HEK293T (cell line): ENCODE results near the gene CUL4B.

Experiments used
- CTCF ChIA-PET: fragments of 350-600 bp; formaldehyde crosslinking; extraction: SDS; loops from one replicate; lab custom pipeline; 2021; ENCODE audit warnings: antibody characterized with exemption, inconsistent platforms; lab: Yijun Ruan, JAX
- POLR2A ChIA-PET: fragments of 350-600 bp; formaldehyde crosslinking; extraction: SDS; loops from one replicate; lab custom pipeline; 2020; ENCODE audit warnings: antibody characterized with exemption, inconsistent platforms; lab: Yijun Ruan, JAX
- DNase-seq: peaks from one replicate; pipeline ENCODE4 v3.0.0; 2012; ENCODE audit warnings: mixed read lengths; ENCODE audit errors: extremely low spot score
- ARNT ChIP-seq: fragments of 450-650 bp; IDR thresholded peaks from 2 replicates; pipeline ENCODE4 v1.6.1; 2017; ENCODE audit warnings: mild to moderate bottlenecking
- BHLHE40 ChIP-seq: fragments of 450-650 bp; IDR thresholded peaks from 2 replicates; pipeline ENCODE4 v1.6.1; 2016; ENCODE audit warnings: mild to moderate bottlenecking, moderate library complexity, borderline replicate concordance
- CTBP1 ChIP-seq: fragments of 450-650 bp; IDR thresholded peaks from 2 replicates; pipeline ENCODE4 v1.6.1; 2016; ENCODE audit warnings: borderline replicate concordance
- ELF4 ChIP-seq: fragments of 450-650 bp; IDR thresholded peaks from 2 replicates; pipeline ENCODE4 v1.6.1; 2017; ENCODE audit warnings: antibody characterized with exemption
- FOXA1 ChIP-seq: fragments of 450-650 bp; IDR thresholded peaks from 2 replicates; pipeline ENCODE4 v1.6.1; 2016; ENCODE audit warnings: mild to moderate bottlenecking
- FOXK2 ChIP-seq: fragments of 450-650 bp; IDR thresholded peaks from 2 replicates; pipeline ENCODE4 v1.6.1; 2016; ENCODE audit warnings: mild to moderate bottlenecking
- FOXM1 ChIP-seq: fragments of 450-650 bp; IDR thresholded peaks from 2 replicates; pipeline ENCODE4 v1.6.1; 2017; ENCODE audit warnings: mild to moderate bottlenecking, borderline replicate concordance
- HDGF ChIP-seq: fragments of 450-650 bp; IDR thresholded peaks from 2 replicates; pipeline ENCODE4 v1.6.1; 2017; ENCODE audit warnings: antibody characterized with exemption, borderline replicate concordance
- L3MBTL2 ChIP-seq: fragments of 450-650 bp; conservative IDR thresholded peaks from 2 replicates; pipeline ENCODE4 v1.6.1; 2016; ENCODE audit warnings: mild to moderate bottlenecking
- LEF1 ChIP-seq: fragments of 450-650 bp; IDR thresholded peaks from 2 replicates; pipeline ENCODE4 v1.6.1; 2017; ENCODE audit warnings: mild to moderate bottlenecking, borderline replicate concordance
- NFRKB ChIP-seq: fragments of 450-650 bp; IDR thresholded peaks from 2 replicates; pipeline ENCODE4 v1.6.1; 2016; ENCODE audit warnings: mild to moderate bottlenecking, moderate library complexity
- SP1 ChIP-seq: fragments of 450-650 bp; IDR thresholded peaks from 2 replicates; pipeline ENCODE4 v1.6.1; 2017
- SUZ12 ChIP-seq: fragments of 450-650 bp; IDR thresholded peaks from 2 replicates; pipeline ENCODE4 v1.6.1; 2016; ENCODE audit warnings: mild to moderate bottlenecking
- TARDBP ChIP-seq: fragments of 450-650 bp; IDR thresholded peaks from 2 replicates; pipeline ENCODE4 v1.6.1; 2016
- ZNF384 ChIP-seq: fragments of 450-650 bp; IDR thresholded peaks from 2 replicates; pipeline ENCODE4 v1.6.1; 2016
- TF ChIP-seq, protein P1 (sequence below): fragments of 450-650 bp; IDR thresholded peaks from 2 replicates; pipeline ENCODE4 v1.6.1; 2016

The CUL4B gene

DNA sequence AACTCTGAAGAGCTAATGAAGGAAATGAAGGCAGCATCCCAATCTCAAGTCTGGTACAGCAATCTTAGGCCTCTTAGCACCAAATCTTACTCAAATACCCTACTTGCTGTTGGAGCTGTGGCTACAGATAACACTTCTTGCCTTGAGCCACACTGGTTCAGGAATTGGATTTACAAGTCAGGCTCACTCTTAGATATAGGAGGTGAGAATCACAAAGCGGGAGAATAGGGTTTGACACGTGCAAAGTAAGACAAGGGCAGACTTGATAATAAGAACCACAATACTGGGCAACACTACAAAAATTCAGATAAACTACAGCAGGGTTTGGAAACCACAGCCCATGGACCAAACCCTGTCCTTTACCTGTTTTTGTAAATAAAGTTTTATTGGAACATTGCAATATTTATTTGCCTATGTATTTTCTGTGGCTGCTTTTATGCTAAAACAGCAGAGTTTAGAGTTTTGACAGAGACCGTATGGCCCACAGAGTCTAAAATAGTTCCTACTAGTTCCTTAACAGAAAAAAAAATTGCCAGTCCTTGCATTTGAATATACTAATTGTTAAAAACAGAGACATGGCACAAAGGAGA lies 9.3 kb upstream of the CUL4B start:
- ChIA-PET POLR2A (interaction anchor here (1.3 kb wide), 1 partner anchor 8 kb away, joined by 3 read pairs; no protein-coding TSS in a partner anchor), CTCF (no interaction called here)
- DNase-seq, result no peak
- TF ChIP-seq HDGF (no peak), ARNT (no peak)

DNA sequence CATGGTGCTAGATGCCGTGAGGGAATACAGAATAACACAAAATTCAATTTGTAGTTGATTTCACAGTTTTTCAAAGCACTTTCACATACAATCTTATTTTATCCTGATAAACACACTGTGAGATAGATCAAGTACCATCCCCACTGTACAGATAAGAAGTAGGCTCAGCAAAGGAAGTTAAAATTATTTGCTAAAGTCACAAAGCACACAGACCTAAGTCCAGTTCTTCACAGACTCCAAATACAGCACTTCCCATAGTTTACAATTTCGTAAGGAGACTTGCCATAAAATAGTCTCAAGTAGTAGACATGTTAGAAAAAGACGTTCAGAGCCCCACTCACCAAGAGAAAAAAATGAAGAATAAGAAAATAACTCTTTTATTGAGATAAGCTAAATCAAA lies 7.8 kb upstream of the CUL4B start:
- ChIA-PET POLR2A (no interaction called here), CTCF (no interaction called here)
- no peak for DNase-seq
- TF ChIP-seq NFRKB, result no peak
- TF ChIP-seq TARDBP, result no peak
- no peak for TF ChIP-seq ZNF384
- no peak for TF ChIP-seq L3MBTL2
- TF ChIP-seq, protein P1, sequence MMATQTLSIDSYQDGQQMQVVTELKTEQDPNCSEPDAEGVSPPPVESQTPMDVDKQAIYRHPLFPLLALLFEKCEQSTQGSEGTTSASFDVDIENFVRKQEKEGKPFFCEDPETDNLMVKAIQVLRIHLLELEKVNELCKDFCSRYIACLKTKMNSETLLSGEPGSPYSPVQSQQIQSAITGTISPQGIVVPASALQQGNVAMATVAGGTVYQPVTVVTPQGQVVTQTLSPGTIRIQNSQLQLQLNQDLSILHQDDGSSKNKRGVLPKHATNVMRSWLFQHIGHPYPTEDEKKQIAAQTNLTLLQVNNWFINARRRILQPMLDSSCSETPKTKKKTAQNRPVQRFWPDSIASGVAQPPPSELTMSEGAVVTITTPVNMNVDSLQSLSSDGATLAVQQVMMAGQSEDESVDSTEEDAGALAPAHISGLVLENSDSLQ, result no peak
- no peak for TF ChIP-seq FOXM1
- no peak for TF ChIP-seq SP1
- TF ChIP-seq FOXK2, result no peak
- no peak for TF ChIP-seq HDGF
- no peak for TF ChIP-seq BHLHE40
- no peak for TF ChIP-seq CTBP1
- TF ChIP-seq LEF1, result no peak
- no peak for TF ChIP-seq SUZ12
- TF ChIP-seq ARNT, result no peak
- TF ChIP-seq FOXA1, result no peak
- TF ChIP-seq ELF4, result no peak

DNA sequence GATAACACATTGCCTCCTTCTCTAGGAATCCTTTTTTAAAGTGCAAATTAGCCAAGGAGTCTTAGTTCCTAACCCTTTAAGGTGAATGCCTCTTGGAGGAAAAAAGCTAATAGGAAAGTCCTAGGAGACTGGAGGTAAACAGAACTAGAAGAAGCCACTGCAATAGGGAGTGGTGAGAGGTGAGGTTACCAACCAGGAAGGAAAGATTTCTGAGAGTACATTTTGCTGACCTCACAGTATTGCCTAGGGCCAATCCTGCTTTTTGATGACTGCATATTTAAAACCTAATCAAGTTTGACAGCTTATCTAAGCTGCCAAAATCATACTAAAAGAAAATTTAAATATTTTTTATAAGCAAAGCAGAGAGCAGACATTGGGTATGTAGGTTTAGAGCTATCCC lies 7.3 kb upstream of the CUL4B start:
- POLR2A ChIA-PET, result no interaction called here
- TF ChIP-seq FOXK2 (no peak), TARDBP (no peak), ELF4 (no peak), BHLHE40 (no peak)
- DNase-seq, result no peak
- CTCF ChIA-PET, result no interaction called here

DNA sequence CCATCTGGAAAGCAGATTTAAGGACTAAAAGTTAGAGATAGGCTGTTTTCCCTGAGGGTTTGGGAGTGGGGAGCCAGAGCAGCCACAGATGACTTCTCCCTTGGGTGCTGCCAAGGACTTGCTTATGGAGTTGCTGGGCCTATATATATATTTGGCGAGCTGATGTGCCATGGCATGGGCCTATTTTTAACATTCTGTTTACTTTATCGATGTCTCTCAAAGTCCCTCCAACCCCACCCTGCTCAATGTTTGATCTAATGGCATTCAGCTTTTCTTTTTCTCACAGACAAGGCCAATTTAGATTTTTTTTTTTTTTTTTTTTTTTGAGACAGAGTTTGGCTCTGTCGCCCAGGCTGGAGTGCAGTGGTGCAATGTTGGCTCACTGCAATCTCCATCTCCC lies 6.1 kb upstream of the CUL4B start:
- no peak for DNase-seq
- POLR2A ChIA-PET, result interaction anchor here (0.8 kb wide), 1 partner anchor 38 kb away, joined by 3 read pairs; the partner anchor contains the start of gene MCTS1
- TF ChIP-seq SUZ12 (no peak), FOXM1 (no peak), ZNF384 (no peak), ELF4 (no peak), FOXK2 (no peak), HDGF (no peak), LEF1 (no peak), SP1 (no peak), NFRKB (no peak), TARDBP (no peak), CTBP1 (no peak), FOXA1 (no peak), ARNT (no peak), BHLHE40 (no peak), L3MBTL2 (no peak)
- TF ChIP-seq, protein P1, result no peak
- CTCF ChIA-PET, result no interaction called here

DNA sequence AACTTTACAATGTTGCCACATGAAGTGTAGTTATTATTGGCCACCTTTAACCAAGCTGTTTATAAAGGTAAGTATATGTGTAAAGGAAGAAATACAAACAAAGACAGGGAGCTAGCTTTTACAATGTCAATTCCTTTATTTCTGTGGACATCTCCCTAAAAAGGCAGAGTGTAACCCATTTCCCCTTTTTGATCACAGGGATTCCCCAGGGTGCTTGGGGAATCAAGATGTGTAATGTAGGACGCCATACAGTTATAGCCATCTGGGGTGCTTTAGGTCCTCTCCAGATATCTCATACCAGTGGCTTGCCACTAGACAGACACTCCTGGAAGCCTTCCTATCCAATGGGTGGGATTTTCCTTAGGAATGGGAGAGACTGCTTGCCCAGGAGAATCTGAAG lies 4.2 kb upstream of the CUL4B start:
- TF ChIP-seq FOXM1 (no peak), FOXA1 (no peak), ARNT (no peak), SUZ12 (no peak), NFRKB (no peak)
- TF ChIP-seq, protein P1, result no peak
- DNase-seq, result no peak
- CTCF ChIA-PET, result no interaction called here
- POLR2A ChIA-PET, result no interaction called here

DNA sequence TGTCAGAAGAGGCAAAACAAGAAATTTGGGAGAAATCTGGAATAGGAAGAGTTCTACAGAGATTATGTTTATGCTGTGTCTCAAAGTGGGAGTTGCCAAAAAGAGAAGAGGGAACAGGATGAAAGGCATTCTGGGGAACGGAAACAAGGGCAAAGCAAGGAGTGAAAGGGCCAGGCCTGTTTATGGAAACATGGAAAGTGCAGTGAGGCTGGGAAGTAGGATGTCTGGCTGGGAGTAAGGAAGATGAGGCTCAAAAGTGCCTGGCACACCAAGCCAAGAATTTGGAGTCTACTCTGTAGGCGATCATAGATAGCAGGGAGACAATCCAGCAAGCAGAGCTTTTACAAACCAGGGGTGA lies 1.8 kb upstream of the CUL4B start:
- POLR2A ChIA-PET, result no interaction called here
- CTCF ChIA-PET, result no interaction called here
- TF ChIP-seq CTBP1 (no peak), BHLHE40 (no peak), ARNT (no peak), LEF1 (no peak), TARDBP (no peak), SUZ12 (no peak), NFRKB (no peak), ZNF384 (no peak), ELF4 (no peak), FOXM1 (no peak), FOXK2 (no peak), L3MBTL2 (no peak), HDGF (no peak), SP1 (no peak), FOXA1 (no peak)
- TF ChIP-seq, protein P1, result no peak
- DNase-seq, result no peak
